ENCODE measurements around the gene MEIOSIN. TPM values are rescaled to one million over a fixed set of nuclear protein-coding genes. Genes with fewer than 3 reads are reported as not detected.
"Not testable (repeated sequence)": the region's sequence is repeated elsewhere in the genome, so short reads cannot be mapped to it uniquely, and the experiment has no call there.

MEIOSIN gene
- total RNA-seq, 1 donor from 2014 or later: not detected

DNA sequence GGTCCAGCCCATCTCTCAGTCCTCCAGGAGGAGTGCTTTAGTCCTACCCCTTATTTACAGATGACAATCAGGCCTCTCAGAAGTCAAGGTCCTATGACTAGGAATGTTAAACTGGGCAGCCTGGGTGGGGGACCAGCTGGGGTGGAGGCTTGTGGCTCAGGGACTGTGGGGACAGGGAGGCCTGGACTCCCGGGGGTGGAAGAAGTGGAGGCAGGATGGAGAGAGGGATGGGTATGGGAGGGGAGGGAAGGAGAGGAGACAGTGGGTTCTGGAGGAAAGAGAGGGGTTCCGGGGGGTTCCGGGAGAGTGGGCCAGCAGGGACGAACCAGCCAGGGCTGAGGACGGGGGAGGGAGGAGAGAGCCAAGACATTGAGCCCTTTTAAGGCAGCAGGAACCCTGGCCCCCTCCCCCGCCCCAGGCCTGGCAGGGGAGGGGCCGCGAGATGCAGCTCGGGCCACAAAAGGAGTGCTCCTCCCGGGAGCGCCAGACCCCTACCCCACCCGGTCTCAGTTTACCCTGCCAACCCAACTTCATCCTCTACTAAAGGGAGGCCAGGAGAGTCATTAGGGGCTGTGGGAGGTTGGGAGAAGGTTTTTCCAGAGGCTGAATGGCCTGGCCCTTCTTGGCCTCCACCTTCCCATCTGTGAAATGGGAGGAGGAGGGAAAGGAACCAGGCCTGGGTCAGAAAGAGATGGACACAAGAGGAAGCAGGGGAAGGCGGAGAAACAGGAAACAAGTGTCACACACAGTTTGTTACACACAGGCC lies 47.4 kb downstream of the MEIOSIN start:
- no peak for DNase-seq (ENCODE audit: low spot score)

DNA sequence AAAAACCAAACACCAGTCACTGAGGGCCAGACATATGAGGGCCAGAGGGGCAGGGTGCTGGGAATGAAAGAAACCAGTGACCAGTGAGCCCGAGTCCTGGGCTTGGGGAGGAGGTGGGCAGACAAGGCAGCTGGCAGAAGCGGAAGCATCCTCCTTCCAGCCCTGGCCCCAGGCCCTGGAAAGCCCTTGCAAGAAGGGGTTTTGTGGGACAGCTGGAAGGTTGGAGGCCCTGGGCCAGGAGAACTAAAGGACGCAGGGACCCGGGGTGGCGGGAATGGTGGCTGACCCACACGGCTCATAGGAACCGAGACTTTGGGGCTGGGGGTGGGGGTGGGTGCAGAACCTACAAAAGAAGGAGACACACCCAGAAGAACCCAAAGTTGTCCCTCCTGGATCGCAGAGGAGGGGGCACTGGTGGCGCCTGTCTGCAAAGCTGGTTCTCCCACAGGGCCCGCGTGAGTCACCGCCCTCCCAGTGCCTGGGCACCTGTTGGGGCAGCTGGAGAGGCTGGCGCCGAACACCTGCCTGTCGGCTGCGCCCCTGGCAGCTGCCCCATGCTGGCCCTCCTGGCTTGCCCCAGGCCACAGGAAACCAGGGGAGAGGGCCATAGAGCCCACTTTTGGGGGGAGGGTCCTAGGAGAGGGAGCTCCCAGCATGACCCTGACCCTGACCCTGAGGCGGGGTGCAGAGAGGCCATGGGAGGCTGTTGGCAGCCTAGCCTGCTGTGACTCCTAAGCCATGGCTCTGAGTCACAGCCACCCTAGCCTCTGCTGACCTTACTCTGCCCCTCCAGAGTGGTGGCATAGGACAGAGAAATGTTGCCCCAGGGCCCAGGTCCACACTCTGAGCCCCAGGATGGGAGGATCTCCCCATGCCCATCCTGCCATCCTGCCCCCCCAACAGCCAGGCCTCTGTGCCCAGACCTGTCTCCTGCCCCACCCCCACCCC lies 48.2 kb downstream of the MEIOSIN start:
- DNase-seq (ENCODE audit: low spot score): no peak

DNA sequence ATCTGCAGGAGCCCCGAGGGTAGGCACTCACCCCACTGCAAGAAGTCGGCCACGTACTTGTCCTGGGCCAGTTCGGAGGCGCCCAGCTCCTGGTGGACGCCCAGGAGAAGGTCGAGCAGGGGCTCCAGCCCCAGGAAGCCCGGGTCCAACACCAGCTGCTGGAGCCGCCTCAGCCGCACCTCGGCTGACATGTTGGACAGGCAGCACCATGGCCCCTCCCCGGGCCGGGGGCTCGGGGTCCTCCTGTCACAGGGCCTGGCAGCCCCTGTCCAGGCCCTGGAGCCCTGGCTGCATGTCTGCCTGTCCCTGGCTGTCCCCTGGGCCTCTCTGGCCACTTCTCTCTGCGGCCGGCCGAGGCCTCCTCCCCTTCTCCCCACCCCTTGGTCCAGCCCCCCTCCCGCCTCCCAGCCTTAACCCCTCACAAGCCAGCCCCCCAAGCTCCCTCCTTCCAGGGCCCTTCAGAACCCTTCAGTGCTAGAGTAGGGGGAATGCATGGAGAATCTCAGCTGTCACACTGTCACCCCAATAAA lies 49.0 kb downstream of the MEIOSIN start, which contains the start of gene DMPK:
Gene DMPK, minus strand, starts transcription at position 329 of the 530 bp plus-strand sequence. Its CDS starts 138 bp downstream, at position 191.
- no peak for DNase-seq (ENCODE audit: low spot score)

DNA sequence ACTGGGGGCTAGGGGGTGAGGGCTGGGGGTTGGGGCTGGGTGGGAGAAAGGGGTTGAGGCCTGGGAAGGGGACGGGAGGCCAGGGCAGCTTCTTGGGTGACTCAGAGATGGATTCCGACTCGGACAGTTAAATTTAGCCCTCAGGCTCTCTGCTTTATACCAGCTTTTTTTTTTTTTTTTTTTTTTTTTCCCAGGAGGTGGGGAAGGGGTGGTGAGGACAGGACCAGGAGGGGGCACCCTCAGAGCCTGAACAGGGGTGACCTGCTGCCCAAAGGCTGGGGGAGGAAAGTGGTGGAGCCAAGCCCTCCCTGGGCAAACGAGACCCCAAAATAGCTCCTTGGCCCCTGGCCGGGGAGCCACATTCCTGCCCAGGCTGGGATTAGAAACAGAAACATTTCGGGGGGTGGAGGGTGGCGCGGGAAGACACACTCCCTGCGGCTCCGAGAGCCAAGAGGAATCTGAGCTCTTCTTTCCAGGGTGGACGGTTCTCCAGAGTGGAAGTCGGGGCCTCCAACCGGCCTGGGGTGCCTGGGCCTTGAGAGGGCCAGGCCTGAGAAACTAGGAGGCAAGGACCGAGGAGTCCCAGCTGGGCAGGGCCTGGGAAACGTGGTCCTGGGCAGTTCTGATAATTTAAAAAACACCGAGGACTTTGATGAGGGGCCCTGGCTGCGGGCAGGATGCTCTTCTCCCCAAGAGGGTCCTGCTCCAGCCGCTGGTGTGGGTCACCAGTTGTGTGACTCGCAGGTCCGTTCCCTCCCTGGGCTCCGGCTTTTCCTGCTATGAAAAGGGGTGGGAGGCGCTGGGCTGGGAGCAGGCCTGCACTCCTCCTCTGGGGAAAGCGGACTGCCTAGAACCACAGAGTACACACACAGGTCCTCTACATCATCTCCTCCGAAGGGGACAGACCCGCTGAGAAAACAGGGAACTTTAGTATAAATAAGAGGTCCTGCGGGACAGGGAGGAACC lies 49.9 kb downstream of the MEIOSIN start:
- peak; percentile 83 for DNase-seq (ENCODE audit: low spot score)

DNA sequence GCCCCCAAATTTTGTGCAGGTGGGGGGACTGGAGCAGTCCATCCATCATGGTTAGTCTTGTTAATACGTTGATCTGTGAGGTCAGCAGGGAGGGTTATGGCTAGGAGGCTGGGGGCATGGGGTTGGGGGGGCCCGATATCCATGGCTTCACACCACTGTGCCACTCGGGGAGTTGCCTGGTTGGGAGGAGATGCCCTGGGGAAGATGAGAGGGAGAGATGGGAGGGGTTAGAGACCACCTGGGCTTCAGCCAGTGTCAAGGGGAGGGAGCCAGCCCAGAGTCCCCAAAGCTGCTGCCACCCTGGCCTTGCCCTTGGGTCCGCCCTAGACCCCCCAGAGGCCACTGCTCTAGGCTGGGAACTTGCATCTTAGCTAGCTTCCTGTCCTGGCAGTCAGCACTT lies 50.9 kb downstream of the MEIOSIN start:
- DNase-seq (ENCODE audit: low spot score): no peak

DNA sequence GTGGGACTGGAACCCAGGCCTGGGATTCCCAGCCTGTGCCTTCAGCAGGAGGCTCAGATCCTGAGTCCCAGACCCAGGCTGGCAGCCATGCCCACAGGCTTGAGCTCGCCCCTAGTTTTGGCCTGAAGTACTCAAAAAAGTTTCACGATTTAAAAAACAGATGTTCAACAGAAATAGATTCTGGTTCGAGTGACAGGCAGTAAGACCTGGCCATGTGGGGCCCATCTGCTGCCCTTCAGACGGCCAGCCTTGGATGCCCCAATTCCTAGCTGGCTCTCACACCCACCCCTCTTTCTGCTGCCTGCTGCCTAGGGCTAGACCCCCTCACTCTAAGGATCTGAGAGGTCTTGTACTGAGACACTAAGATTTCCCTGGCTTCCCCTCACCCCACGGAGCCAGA lies 51.9 kb downstream of the MEIOSIN start:
- DNase-seq (ENCODE audit: low spot score): no peak

DNA sequence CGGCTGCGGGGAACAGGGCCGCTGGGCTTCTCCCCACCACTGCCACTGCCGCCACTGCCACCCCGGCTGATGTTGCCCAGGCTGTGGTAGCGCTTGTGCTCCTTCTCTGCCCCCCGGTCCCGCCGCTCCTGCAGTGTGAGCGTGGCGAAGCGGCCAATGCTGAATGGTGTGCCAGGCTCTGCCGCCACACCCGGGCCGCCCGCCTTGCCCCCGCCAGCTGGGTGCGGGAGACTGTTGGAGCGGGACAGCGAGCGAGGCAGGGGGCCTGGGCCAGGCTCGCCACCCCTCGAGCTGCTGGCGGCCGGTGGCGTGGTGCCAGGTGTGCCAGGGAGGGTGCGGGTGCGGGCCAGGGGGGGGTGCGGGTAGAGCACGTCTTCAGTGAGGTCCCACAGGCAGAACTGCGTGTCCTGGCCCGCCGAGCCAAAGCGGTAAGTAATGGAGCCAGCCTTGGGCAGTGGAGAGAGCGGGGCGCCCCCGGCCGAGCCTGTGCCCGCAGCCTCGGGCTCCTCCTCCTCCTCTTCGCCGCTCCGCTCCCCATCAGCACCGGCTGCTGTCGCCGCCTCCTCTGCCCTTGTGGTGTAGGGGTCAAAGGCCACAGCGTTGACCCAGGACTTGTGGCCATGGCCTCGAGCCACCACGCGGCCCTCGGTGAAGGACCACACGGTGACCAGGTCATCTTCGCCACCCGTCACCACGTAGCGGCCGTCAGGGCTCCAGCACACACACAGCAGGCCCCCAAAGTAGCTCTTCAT lies 52.7 kb downstream of the MEIOSIN start:
- no peak for DNase-seq (ENCODE audit: low spot score)

DNA sequence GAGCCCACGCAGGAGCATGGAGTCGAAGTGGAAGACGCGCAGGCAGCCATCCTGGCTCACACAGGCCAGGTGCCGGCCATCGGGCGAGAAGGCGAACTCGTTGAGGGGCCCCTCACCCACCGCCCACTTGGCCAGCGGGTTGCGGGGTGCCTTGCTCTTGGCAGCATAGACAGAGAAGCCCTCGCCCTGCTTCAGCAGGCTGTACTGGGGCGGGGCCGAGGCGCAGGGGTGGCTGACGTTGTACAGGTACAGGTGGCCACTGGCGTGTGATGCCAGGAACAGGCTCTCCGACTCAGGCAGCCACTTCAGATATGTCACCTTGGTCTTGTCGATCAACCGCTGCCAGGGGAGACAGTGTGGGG lies 53.3 kb downstream of the MEIOSIN start:
- no peak for DNase-seq (ENCODE audit: low spot score)

DNA sequence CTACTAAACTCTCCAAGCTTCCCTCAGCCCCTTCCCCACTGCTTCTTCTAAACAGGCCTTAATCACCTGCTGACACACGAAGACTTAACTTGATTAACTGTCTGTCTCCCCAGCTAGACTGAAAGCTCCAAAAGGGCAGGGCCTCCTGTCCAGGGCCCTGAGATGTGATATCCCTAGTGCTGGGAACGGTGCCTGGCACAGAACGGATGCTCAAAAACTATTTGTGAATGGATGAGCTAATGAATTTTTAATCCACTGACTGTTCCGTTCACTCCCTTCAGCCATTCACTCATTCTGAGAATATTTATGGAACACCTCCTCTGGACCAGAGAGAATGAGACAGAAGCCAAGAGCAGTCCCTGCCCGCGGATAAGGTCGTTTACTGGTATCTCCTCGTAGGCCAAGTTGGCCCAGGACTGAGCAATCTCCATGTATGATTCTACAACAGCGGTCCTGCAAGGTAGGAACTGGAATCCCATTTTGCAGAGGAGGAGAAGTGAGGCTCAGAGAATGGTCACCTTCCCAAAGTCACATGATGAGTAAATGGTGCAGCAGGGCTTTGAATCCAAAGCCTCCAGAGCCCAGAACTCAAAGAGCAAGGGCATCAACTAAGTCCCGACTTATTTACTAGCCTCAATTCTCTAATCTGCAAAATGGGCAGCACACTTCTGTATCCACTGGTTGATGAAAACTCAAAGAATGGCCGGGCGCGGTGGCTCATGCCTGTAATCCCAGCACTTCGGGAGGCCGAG lies 56.0 kb downstream of the MEIOSIN start:
- DNase-seq (ENCODE audit: low spot score): no peak

DNA sequence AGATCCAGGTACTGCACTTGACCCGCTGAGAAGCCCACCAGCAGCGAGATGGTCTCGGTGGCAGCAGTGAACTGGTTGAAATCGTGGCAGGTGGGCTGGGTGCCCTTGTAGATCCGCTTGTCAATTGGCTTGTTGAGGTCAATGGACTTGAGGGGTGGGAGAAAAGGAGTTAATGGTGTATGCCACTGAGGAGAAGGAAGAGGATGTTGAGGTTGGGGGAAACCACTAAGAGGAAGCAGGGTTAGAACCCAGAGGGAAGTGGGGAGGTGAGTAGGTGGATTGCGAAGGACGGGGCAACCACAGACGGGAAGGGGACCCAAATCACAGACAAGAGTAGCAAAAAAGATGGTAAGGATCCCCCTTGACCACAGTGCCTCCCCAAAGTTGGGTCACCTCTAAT lies 57.7 kb downstream of the MEIOSIN start:
- DNase-seq (ENCODE audit: low spot score): no peak

DNA sequence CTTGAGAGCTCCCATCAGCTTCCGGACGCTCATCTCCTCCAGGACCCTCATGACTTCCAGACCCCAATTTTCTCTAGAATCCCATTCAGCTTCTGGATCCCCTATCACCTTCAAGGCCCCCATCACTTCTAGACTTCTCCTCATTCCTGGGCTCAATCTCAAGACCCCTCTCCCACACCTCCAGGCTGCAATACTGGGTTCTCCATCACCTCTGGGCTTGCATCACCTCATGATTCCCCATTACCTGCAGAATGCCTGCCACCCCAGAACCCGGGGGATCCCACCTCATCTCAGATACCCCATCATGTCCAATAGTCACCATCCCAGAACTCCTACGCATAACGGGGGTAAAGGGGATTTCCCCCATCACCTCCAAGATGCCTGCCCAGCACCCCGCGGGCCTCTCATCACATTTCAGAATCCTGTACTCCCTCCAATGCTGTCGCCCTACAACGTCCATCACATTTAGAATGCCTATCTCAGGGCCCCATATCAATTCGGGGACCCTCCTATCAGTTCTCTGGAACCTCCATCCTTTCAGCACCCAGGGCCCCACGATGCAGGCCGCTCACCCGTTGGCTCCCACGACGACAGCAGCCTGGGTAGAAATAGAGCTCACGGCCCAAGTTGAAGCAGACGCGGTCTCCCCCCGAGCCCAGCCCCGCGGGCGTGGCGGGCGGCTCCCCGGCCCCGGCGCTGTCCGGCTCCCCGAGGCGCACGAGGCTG lies 58.7 kb downstream of the MEIOSIN start:
- no peak for DNase-seq (ENCODE audit: low spot score)

DNA sequence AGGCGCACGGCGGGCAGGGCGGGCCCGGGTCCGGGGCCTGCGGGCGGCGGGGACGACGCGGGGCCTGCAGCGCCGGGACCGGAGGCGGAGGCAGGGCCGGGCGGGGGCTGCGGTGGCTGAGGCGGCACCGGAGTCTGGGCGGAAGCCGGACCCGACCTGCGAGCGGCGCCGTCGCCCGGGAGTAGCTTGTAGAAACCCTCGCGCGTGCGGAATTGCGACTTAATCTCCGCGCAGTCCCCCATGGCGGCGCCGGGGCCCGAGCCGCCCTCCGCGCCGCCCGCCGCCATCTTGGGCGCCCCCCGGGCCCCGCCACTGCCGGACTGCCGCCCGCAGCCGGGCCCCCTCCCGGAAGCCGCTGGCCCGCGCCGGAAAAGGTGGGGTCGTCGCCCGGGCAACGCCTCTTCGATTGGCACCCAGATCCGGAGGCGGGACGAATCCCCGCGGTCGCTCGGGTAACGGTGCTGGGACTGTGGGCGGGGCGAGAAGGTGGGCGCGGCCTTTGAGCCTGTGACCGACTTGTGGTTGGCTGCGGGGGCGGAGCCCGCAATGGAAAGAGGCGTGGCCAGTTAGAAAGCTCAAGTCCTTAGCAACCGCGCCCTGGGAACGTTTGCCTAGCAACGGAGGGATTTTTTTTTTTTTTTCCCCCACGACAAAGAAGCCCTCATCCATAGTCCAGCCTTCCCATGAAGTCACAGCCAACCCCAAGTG lies 59.4 kb downstream of the MEIOSIN start, which contains the start of gene DMWD:
Gene DMWD, minus strand, starts transcription at position 376 of the 708 bp plus-strand sequence. Its CDS starts 89 bp downstream, at position 287.
- DNase-seq (ENCODE audit: low spot score): peak; percentile 100

DNA sequence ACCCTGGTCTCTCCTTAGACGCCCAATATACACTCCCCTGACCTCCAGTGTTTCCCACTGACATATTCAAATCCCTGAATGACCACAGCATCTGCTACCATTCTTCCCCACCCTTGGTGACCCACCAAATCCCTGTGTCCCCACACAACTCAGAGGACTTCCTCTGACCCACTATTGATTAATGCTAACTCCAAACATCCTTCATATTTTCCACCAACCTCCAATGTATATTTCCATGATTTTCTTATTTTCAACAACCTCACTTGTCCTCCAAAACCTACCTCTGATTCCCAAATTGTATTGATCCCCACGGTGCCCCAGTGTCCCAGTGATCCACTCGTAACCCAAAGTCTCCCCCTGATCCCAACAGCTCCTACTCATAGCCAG lies 59.9 kb downstream of the MEIOSIN start:
- no peak for DNase-seq (ENCODE audit: low spot score)

DNA sequence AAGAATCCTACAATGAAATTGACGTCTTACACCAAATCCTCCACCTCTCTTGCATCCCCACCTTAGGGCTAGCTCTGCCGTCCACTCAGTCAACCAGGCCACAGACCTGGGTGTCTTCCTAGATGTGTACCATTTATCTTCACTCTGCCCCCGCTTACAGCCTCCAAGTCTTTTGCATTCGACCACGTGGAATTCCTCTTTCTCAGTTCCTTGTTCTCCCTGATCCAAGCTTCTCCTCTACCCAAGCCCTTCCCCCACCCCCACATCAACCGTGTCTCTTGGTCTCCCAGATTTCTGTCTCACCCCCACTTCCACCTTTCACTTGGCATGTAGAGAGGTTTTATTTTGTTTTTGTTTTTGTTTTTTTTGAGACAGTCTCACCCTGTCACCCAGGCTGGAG lies 60.6 kb downstream of the MEIOSIN start:
- no peak for DNase-seq (ENCODE audit: low spot score)

DNA sequence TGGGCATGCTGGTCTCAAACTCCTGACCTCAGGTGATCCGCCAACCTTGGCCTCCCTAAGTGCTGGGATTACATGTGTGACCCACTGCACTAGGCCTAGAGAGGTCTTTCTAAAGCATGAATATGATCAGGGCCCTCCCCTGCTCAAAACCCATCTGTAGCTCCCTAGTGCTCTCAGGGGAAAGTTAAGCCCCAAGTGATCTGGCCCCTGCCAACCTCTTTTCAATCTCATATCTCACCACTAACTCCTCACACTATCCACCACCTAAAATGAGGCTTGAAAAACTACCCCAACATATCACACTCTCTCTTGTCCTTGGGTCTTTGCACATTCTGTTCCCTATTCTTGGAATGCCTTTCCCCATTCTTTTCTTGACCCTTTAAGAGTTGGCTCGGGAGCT lies 61.4 kb downstream of the MEIOSIN start:
- DNase-seq (ENCODE audit: low spot score): no peak

DNA sequence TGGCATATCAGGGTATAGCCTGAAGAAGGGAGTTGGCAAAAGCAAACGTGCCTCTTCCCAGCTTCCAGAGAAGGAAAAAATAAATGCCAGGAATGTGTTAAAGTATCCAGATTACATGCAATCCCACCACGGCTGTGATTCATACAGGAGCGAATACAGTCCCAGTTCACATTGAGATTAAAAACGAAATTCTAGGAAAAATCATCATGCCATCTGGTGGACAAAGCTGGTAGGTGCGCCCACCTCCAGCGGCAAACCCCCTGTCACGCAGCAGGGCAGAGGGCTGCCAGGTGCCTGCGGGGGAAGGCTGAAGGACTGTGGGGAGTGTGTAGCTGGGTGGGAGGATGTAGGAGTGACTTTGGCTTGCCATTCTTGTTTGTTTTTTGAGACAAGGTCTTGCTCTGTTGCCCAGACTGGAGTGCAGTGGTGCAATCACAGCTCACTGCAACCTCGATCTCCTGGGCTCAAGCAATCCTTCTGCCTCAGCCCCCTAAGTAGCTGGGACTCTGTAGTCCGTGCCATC lies 65.8 kb downstream of the MEIOSIN start:
- DNase-seq (ENCODE audit: low spot score): no peak

DNA sequence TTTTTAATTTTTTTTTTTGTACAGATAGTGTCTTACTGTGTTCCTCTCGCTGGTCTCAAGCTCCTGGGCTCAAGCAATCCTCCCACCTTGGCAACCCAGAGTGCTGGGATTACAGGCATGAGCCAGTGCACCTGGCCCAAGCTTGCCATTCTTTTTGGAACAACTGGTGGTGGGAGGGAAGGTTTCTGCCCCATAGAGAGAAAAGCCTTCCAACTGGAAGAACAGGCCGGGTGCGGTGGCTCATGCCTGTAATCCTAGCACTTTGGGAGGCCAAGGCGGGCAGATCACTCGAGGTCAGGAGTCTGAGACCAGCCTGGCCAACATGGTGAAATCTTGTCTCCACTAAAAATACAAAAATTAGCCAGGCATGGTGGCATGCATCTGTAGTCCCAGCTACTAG lies 66.3 kb downstream of the MEIOSIN start:
- not testable (repeated sequence) for DNase-seq (ENCODE audit: low spot score)

DNA sequence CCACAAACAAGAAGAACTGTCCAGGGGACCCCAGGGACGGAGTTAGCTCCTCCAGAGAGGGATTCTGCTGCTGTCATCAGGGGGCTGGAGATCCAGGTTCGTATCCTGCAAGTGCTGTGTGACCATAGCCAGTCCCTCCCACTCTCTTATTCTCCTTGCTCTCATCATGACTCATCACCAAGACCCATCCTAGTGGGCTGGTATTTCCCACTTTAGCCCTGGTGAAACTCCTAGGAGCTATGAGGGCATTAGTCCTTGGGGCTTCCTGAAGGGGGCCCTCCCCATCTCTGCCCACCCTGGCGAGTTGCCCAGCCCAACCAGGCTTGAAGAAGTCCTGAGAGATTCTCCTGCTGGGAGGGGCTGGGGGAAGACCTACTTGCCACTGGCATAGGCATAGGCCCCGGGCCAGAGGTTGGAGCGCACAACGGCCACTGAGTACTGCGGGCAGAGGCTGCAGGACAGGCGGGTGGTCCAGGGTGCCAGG lies 66.9 kb downstream of the MEIOSIN start:
- DNase-seq (ENCODE audit: low spot score): no peak

Measured in ureter (tissue), 1 donor.